Stimulated activated CD4-positive, alpha-beta T cell treated with anti-CD3 and anti-CD28 coated beads, Interleukin-1b, Interleukin-23, amount 100 ng/mL, for 48 hours (primary cell): Measurements from ENCODE around the gene OR2T10.
"Not testable (repeated sequence)": the region's sequence is repeated elsewhere in the genome, so short reads cannot be mapped to it uniquely, and the experiment has no call there.

Source experiments
- DNase-seq: peaks from one replicate; pipeline ENCODE4 v3.0.0-alpha.2; 2020

The OR2T10 gene

GRCh38 chr1:248597589-248597988 is at the start of gene OR2T10:
Gene OR2T10 (minus strand): TSS chr1:248597700. CDS start chr1:248593768, 3,932 bp downstream.
- no peak for DNase-seq

- DNase-seq = not testable (repeated sequence)
These were observed 47.7 kb upstream of the OR2T10 start, which contains the start of gene OR2T35 for GRCh38 chr1:248645178-248645577. Gene OR2T35 (minus strand): TSS chr1:248645278. CDS start chr1:248639258, 6,020 bp downstream.

- not testable (repeated sequence) for DNase-seq
These were observed 45.6 kb upstream of the OR2T10 start for GRCh38 chr1:248642971-248643651.

GRCh38 chr1:248641583-248641982 is 44.1 kb upstream of the OR2T10 start:
- DNase-seq = not testable (repeated sequence)

GRCh38 chr1:248640906-248641305 is 43.4 kb upstream of the OR2T10 start:
- not testable (repeated sequence) for DNase-seq

GRCh38 chr1:248639652-248640051 is 42.2 kb upstream of the OR2T10 start:
- DNase-seq = not testable (repeated sequence)

GRCh38 chr1:248636612-248637011 is 39.1 kb upstream of the OR2T10 start:
- not testable (repeated sequence) for DNase-seq

GRCh38 chr1:248634991-248635390 is 37.5 kb upstream of the OR2T10 start, which contains the start of gene OR2T11:
Gene OR2T11 (minus strand): TSS chr1:248635091. CDS start chr1:248627128, 7,963 bp downstream.
- not testable (repeated sequence) for DNase-seq

- no peak for DNase-seq
These were observed 34.0 kb upstream of the OR2T10 start for GRCh38 chr1:248631354-248632008.

GRCh38 chr1:248630551-248630950 is 33.1 kb upstream of the OR2T10 start:
- DNase-seq = no peak

- no peak for DNase-seq
These were observed 30.7 kb upstream of the OR2T10 start for GRCh38 chr1:248627971-248628844.

- DNase-seq = no peak
These were observed 28.5 kb upstream of the OR2T10 start for GRCh38 chr1:248625971-248626370.

GRCh38 chr1:248625166-248625565 is 27.7 kb upstream of the OR2T10 start:
- DNase-seq = no peak

- no peak for DNase-seq
These were observed 25.1 kb upstream of the OR2T10 start for GRCh38 chr1:248622570-248623001.

- DNase-seq = no peak
These were observed 24.3 kb upstream of the OR2T10 start for GRCh38 chr1:248621770-248622169.

GRCh38 chr1:248618878-248619277 is 21.4 kb upstream of the OR2T10 start:
- peak; percentile 40 for DNase-seq

- no peak for DNase-seq
These were observed 20.6 kb upstream of the OR2T10 start for GRCh38 chr1:248618119-248618518.

GRCh38 chr1:248613742-248614141 is 16.2 kb upstream of the OR2T10 start:
- no peak for DNase-seq

GRCh38 chr1:248611883-248612414 is 14.4 kb upstream of the OR2T10 start:
- peak; percentile 36 for DNase-seq

GRCh38 chr1:248610301-248610700 is 12.8 kb upstream of the OR2T10 start:
- DNase-seq = no peak

GRCh38 chr1:248599396-248599795 is 1.9 kb upstream of the OR2T10 start:
- no peak for DNase-seq

- DNase-seq = no peak
These were observed 885 bp downstream of the OR2T10 start for GRCh38 chr1:248596615-248597014.

GRCh38 chr1:248593226-248593625 is 4.3 kb downstream of the OR2T10 start:
- DNase-seq = no peak
